Erythroblast (primary cell): ENCODE measurements around the gene SLC16A4.

Source experiments
- DNase-seq, 2 experiments: peaks; one replicate each; lab custom pipeline; 2025; lab: John Stamatoyannopoulos, UW
- GATA1 ChIP-seq: IDR thresholded peaks from 2 replicates; pipeline ENCODE4 v1.6.1; 2011; ENCODE audit warnings: low read depth, mild to moderate bottlenecking, control low read depth, low read length, moderate library complexity
- POLR2A ChIP-seq: IDR thresholded peaks from 2 replicates; pipeline ENCODE4 v1.6.1; 2011; ENCODE audit warnings: mild to moderate bottlenecking, low read length

The SLC16A4 gene

GRCh38 chr1:110360431-110360830 lies 30.4 kb downstream of the SLC16A4 start:
- DNase-seq: no peak
- TF ChIP-seq GATA1 (no peak), POLR2A (no peak)

GRCh38 chr1:110356379-110356778 lies 34.4 kb downstream of the SLC16A4 start:
- no peak for DNase-seq
- TF ChIP-seq GATA1: no peak
- no peak for TF ChIP-seq POLR2A

- TF ChIP-seq POLR2A (no peak), GATA1 (no peak)
- DNase-seq: no peak
Measured at GRCh38 chr1:110355321-110355720, 35.5 kb downstream of the SLC16A4 start.

- TF ChIP-seq GATA1 (no peak), POLR2A (no peak)
- no peak for DNase-seq
Measured at GRCh38 chr1:110350360-110350759, 40.5 kb downstream of the SLC16A4 start.

- TF ChIP-seq GATA1 (no peak), POLR2A (no peak)
- DNase-seq: no peak
Measured at GRCh38 chr1:110348771-110349170, 42.1 kb downstream of the SLC16A4 start.

- TF ChIP-seq POLR2A (no peak), GATA1 (no peak)
Measured at GRCh38 chr1:110348050-110348449, 42.8 kb downstream of the SLC16A4 start.

DNA sequence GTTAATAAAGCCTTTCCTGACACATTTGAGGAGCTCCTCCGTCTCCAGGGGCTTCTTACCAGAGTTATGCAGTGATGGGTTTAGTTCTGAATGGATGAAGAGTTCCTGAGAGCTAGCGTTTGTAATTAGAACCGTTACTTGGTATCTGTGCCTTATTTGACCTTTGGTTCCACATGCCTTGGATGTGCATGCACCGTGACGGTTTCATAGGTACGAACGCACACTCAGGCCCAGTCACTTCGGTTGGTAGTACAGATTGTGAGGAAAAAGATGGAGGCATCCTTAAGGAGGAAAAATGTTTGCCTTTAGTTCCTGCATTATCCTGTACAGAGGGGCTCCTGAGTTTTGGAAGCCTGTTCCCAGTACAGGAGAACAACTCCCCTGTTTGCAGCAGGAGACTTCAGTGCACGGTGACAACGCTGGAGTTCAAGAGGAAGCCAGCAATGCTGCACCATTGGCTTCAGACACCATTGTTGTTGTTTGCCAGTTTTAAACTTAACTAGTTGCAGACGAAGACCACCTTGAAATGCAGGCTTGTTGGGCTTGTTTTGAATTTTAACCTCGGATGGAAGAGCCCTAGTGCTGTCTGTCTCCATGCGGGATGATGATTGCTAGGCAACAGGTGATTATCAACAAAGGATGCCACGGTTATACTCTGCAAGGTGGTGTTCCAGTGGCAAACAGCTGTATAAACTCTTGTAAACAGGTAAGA lies 43.5 kb downstream of the SLC16A4 start:
- TF ChIP-seq GATA1 (no peak), POLR2A (peak; percentile 24)

More at GRCh38 chr1:110348050-110348449, 42.8 kb downstream of the SLC16A4 start:
- DNase-seq: peak in 1 of 2 experiments; percentile 7

DNA sequence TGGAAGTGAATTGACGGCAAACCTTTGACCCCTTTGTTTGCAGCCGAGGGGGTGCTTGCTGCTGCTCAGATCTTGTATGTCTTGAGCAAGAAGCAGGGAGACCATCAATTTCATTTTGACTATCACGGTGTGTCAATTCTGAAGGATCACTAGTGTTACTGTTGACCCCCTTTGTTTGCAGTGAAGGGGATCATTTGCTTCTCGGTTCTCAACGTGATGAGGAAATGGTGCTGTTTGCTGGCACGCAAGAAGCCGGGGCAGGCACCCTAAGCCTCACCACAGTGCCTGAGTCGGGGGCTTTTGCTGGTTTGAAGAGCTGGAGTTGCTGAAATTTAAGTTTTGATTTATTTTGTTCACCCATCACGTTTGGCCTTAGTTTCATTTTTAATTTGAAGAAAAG lies 44.1 kb downstream of the SLC16A4 start:
- TF ChIP-seq GATA1: no peak
- no peak for TF ChIP-seq POLR2A
- DNase-seq: no peak

More for the DNA sequence above, 43.5 kb downstream of the SLC16A4 start:
- DNase-seq: no peak

GRCh38 chr1:110345480-110345879 lies 45.3 kb downstream of the SLC16A4 start:
- no peak for DNase-seq

GRCh38 chr1:110344152-110344551 lies 46.7 kb downstream of the SLC16A4 start:
- no peak for DNase-seq
- TF ChIP-seq GATA1 (no peak), POLR2A (no peak)

More at GRCh38 chr1:110345480-110345879, 45.3 kb downstream of the SLC16A4 start:
- no peak for TF ChIP-seq POLR2A

- no peak for TF ChIP-seq GATA1
- TF ChIP-seq POLR2A: no peak
- DNase-seq: no peak
Measured at GRCh38 chr1:110343249-110343648, 47.6 kb downstream of the SLC16A4 start.

DNA sequence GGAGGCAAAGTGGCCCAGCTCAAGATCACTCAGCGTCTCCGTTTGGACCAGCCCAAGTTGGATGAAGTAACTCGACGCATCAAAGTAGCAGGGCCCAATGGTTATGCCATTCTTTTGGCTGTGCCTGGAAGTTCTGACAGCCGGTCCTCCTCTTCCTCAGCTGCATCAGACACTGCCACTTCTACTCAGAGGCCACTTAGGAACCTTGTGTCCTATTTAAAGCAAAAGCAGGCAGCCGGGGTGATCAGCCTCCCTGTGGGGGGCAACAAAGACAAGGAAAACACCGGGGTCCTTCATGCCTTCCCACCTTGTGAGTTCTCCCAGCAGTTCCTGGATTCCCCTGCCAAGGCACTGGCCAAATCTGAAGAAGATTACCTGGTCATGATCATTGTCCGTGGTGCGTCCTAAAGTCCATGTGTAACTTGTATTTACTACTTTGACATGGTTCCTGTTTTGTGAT lies 48.9 kb downstream of the SLC16A4 start:
- TF ChIP-seq POLR2A (no peak), GATA1 (no peak)
- peak in 1 of 2 experiments; percentile 33 for DNase-seq

- DNase-seq: peak in 1 of 2 experiments; percentile 28
- TF ChIP-seq GATA1: no peak
- peak; percentile 26 for TF ChIP-seq POLR2A
Measured at GRCh38 chr1:110341146-110341871, 49.5 kb downstream of the SLC16A4 start.

DNA sequence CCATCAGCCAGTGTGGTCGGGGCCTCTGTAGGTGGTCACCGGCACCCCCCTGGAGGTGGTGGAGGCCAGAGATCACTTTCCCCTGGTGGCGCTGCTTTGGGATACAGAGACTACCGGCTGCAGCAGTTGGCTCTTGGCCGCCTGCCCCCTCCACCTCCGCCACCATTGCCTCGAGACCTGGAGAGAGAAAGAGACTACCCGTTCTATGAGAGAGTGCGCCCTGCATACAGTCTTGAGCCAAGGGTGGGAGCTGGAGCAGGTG lies 50.7 kb downstream of the SLC16A4 start:
- no peak for TF ChIP-seq POLR2A
- no peak for TF ChIP-seq GATA1
- DNase-seq: no peak
